ENCODE data around the gene SLC45A1.

Gene SLC45A1

GRCh38 chr1:8337776-8338525, 20.0 kb downstream of the SLC45A1 start:
- DNase-seq, result no peak

- DNase-seq, result no peak
Observed at GRCh38 chr1:8338526-8339202, 20.8 kb downstream of the SLC45A1 start.

- DNase-seq, result no peak
Observed at GRCh38 chr1:8339203-8339600, 21.3 kb downstream of the SLC45A1 start.

DNA sequence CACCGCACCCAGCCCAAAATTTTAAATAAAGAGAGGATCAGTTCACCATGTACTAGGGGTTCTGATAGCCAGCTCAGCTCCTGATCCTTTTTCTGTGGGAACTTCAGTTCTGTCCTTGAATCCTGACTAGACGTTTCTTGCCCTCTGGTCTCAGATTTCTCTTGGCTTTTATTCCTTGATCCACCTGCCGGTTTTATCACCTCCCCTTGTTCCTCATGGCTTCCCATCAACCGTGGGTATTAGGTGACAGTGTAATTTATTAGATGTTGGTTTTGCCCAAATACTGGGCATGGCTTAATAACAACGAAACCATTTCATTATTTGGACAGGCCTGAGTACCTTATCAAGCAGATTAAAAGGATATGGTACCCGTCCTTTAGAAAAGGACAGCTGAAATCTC, 22.5 kb downstream of the SLC45A1 start:
- DNase-seq, result no peak

DNA sequence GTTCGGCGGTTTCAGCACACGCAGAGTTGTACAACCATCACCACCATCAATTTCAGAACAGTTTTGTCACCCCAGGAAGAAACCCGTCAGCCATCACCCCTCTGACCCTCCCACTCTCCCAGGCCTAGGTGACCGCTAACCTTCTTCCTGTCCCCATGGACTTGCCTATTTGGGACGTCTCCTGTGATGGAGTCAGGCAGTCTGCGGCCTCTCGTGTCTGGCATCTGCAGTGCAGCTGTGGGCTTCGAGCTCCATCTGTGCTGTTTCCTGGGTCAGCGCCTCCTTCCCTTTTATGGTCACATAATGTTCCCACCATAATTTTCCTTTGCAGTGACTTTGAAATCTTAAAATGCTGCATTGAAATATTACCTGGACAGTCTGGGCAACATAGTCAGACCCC, 24.4 kb downstream of the SLC45A1 start:
- DNase-seq, result no peak

DNA sequence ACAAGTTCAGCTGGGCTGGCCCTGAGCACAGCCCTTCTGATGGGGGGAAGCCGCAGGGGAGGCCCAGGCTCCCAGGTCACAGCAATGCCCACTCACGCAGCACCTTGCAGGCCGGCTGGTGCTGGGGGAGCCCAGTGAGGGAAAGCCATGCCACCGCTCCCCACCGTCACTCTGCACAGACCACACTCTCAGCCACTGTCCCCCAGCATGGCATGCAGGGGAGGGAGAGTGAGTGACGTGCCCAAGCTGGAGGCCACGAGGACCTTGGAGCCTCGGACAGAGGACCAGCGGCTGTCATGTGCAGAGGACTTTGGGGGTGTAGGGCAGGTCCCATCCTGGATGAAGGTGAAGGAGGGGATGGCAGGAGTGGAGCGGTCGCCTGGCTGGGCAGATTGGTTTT, 25.1 kb downstream of the SLC45A1 start:
- DNase-seq, result no peak

DNA sequence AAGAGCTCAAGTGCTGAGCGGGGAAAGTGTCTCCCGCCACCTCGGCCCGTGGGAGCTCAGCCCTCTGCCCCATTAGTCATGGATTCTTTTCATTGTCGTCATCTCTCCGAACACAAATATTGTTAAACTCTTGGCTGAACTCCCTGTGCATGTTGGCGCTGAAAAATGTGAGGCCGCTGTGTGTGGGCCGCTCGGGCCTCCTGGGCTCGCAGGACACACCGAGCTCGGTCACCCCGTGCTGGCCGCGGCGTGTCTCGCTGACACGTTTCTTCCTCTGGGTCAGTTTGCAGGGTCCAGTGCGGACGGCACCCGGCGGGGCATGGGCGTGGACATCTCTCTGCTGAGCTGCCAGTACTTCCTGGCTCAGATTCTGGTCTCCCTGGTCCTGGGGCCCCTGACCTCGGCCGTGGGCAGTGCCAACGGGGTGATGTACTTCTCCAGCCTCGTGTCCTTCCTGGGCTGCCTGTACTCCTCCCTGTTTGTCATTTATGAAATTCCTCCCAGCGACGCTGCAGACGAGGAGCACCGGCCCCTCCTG, 25.6 kb downstream of the SLC45A1 start:
- DNase-seq, result no peak

DNA sequence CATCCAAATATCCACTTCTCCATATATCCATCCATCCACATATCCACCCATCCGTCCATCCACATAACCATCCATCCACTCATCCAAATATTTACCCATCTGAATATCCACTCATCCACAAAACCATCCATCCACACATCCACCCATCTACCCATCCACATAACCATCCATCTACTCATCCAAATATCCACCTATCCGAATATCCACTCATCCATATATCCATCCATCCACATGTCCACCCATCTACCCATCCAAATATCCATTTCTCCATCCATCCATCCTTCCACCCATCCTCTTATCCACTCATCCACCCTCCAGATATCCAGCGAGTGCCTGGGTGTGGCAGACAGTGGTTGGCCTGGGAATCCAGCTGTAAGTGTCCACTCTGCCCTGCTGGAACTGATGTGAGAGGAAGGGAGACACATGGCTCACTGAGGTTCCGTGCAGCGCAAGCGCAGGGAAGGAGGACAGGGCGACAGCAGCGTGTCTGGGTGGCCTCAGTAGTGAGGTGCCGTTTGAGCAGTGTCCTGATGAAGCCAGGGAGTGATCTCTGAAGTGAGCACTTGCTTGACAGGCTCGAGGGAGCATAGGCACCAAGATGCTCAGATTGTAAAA, 27.1 kb downstream of the SLC45A1 start:
- DNase-seq, result no peak

GRCh38 chr1:8345621-8346415, 27.9 kb downstream of the SLC45A1 start:
- DNase-seq, result no peak

DNA sequence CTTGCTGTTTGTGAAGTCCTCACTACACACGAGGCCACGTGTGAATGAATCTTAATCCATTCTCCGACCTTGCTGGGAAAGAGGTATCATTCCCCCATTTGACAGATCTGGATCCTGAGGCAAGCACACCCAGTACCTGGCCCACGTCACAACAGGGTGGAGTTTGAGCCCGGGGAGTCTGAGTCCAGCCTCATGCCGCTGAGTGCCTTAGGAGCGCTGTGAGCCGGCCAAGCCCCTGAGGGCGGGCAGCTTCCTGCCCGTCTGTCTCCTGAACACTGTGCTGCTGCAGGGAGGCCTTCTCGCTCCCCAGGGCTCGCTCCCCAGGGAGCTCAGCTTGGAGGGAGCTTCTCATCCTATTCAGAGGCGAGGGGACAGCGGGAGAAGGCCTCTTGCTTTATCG, 29.7 kb downstream of the SLC45A1 start:
- no peak for DNase-seq

DNA sequence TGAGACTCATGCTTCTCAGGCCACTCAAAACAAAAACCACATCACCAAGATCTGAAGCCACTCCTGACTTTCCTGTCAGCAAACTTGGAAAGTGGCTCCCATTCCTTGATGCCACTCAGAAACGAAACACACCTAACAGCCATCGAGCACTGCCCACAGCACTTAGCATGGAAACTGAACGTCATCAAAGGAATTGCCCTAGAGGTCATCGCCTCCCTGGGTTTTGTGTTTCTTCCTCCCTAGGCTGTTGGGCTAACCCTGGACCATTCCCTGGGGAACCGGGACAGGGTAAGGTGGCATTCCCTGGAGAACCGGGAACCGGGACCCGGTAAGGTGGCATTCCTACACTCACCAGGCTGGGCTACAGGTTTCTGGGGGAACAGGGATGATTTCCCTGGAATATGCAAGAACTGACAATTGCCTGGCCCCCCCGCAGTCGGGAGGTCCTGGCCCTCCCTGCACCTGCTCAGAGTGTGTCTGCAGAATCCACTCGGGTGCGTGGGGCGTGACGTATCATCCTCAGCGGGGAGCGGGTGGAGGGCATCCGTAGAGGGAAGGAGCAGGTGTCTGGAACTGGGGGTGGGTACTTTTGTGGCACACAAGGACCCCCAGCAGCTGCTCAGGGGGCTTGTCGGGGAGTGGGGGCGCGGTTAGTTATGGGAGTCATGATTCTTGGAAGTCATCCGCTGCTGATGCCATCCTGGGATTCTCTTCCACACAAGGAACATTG, 30.3 kb downstream of the SLC45A1 start:
- no peak for DNase-seq

- DNase-seq, result peak; percentile 67 to 82 (median 73)
Observed at GRCh38 chr1:8348777-8349472, 31.0 kb downstream of the SLC45A1 start.

GRCh38 chr1:8349473-8349865, 31.6 kb downstream of the SLC45A1 start:
- no peak for DNase-seq

- DNase-seq, result no peak
Observed at GRCh38 chr1:8349961-8350360, 32.0 kb downstream of the SLC45A1 start.

DNA sequence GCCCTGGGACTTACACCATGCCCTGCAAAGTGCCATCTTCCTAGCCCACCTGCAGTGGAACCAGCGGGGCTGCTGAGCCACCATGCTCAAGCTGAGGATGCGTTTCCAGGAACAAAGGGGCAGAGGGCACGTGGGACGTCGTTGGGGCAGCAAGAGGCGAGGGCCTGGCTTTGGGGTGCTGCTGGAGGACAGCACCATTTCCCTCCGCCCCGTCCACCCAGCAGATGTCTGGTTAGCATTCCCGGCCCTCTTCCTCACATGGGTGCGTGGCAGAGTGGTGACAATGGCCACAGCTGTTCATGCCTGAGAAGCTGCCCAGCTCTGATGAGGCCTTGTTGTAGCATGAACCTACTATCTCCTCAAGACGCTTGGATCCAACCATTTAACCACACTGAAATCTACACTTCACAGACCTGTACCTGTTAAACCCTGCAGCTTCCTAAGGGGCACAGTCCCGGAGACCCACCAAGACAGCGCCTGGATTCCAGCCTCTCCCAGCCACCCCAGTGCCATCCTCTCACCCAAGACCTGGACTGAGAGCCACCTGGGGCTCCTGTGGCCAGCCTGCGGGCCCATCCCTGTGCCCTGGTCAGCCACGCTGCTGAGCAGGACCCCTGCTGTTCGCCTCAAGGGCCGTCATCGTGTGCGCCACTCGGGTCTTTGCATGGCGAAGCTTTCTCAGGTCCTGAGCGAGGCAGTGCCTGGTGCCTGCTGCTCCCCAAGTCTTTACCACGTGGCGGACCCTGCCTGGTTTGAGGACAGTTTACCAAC, 33.2 kb downstream of the SLC45A1 start:
- no peak for DNase-seq

- peak in 2 of 4 experiments; percentile 22 to 32 for DNase-seq
Observed at GRCh38 chr1:8351693-8352470, 34.0 kb downstream of the SLC45A1 start.

DNA sequence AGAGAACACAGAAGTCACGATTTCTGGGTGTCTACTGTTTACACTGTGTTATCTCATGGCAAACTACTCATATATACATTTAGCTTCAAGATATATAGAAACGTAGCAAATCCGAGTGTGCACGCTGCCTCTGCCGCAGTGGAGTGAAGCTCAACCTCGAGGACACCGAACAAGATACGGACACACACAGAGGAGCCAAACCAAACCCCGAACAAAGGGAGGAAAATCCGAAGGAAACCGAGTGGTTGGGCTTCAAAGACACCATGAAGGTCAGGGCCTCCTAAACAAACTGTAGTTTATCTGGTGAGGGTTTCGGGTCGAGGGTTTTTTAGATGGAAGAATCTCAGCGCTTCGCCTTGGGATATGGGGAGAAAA, 34.5 kb downstream of the SLC45A1 start:
- no peak for DNase-seq

DNA sequence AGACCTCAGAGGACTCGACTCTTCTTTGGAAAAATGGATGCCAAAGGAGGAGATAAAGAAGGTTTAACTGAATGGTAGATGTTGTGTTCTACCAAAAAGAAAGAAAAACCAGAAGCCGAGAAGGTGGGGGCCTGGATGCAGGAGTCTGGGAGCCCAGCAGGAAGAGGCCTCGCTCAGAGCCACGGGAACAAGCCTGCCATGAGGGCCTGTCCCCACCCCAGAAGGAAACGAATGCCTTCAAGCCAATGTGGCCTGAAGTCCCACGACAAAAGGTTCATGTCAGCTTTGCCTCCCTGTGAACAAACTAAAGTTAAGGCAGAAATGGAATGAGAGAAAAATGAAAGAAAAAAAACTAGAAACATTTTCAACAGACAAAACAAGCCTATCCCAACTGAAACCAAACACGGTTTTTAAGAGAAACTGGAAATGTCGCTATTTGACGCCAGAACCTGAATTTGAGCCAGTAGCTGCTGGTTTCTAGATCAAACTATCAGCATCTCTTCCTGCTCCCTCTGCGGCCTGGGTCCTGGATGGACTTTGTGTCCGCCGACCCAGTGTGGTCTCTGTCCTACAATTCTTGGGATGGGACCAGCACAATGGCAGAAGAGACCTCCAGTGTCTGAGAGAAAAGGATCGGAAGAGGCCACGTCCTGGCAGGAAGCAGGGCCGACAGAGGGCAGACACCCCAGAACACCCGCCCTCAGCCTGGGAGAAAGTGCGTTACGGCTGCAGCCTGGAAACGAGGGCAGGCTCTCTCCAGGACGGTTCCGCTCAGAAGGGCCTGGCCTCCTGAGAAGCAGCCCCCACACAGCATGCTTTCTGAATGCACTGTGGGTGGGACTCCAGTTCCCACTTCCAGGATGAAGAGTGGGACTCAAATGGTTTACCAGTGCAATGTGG, 35.2 kb downstream of the SLC45A1 start:
- no peak for DNase-seq

- no peak for DNase-seq
Observed at GRCh38 chr1:8354038-8354437, 36.1 kb downstream of the SLC45A1 start.

All from suppressor macrophage (primary cell).